Measurements from ENCODE around the gene IL3RA. TPM values are rescaled to one million over a fixed set of nuclear protein-coding genes. Genes with fewer than 3 reads are reported as not detected.
A peak's percentile ranks its signal among the peaks of the same experiment; 100 is the strongest.

IL3RA gene
- total and polyA plus RNA-seq, 2 of the 8 experiments (the other 6 are each of a cell fraction or from before 2014, with no cell fraction given): 0.11 TPM; not detected in 1

- Histone ChIP-seq H3K23me2 (ENCODE audit: low read depth, low read length) (no peaks in the 10 kb centered on the region), H4K91ac (replicated peaks; ENCODE audit: insufficient read length, low read length) (no peak overlapping the region), H4K20me1 (replicated peaks in 1 of 2; ENCODE audit: control insufficient read depth in 1 of 2, insufficient read depth in 2 of 2, low read length in 2 of 2) (peaks cover 4 to 5% of the 10 kb centered on the region in 2 experiments), H3K9ac (replicated peaks in 1 of 4; ENCODE audit: extremely low read depth in 1 of 4, low read depth in 3 of 4, low read length in 3 of 4) (no peak overlapping the region), H3K56ac (replicated peaks; ENCODE audit: insufficient read length, low read depth, low read length) (no peak overlapping the region), H2BK15ac (ENCODE audit: low read length) (no peak overlapping the region), H3K79me2 (ENCODE audit: control insufficient read depth in 1 of 2, insufficient read depth in 2 of 2, low read length in 2 of 2) (no peaks in the 10 kb centered on the region), H3K23ac (ENCODE audit: insufficient read length) (no peak overlapping the region), H3K18ac (ENCODE audit: extremely low read depth, low read length) (no peak overlapping the region), H3K27me3 (replicated peaks in 1 of 4; ENCODE audit: control insufficient read depth in 3 of 4, extremely low read depth in 1 of 4, insufficient read depth in 3 of 4, low read length in 3 of 4) (no peaks in the 10 kb centered on the region), H3K4ac (replicated peaks; ENCODE audit: insufficient read length, low read depth, low read length) (no peak overlapping the region), H3K4me1 (replicated peaks in 1 of 4; ENCODE audit: control insufficient read depth in 3 of 4, insufficient read depth in 4 of 4, low read length in 3 of 4) (peaks cover 0 to 3% (median 2%) of the 10 kb centered on the region in 4 experiments; a peak in 5 of 7 replicates), H2AK5ac (ENCODE audit: low read depth, low read length) (no peak overlapping the region), H3K79me1 (ENCODE audit: low read depth, low read length) (no peaks in the 10 kb centered on the region), H3K14ac (ENCODE audit: insufficient read length) (no peak overlapping the region), H3K4me2 (ENCODE audit: insufficient read depth in 1 of 2, low read depth in 2 of 2, low read length in 2 of 2) (no peak overlapping the region), H4K8ac (ENCODE audit: extremely low read depth, insufficient read depth, low read length) (peak overlapping the region; percentile 25; the same call in 1 of the 2 replicates), H2BK5ac (ENCODE audit: low read depth, low read length) (no peak overlapping the region), H2BK20ac (ENCODE audit: low read length) (no peak overlapping the region), H3K27ac (ENCODE audit: low read depth, low read length) (peak overlapping the region; percentile 20; the same call in 1 of the 2 replicates), H2AFZ (ENCODE audit: low read length) (no peak overlapping the region), H3K9me3 (ENCODE audit: insufficient read depth in 2 of 2, low read depth in 1 of 2, low read length in 1 of 2) (no peaks in the 10 kb centered on the region), H3K36me3 (ENCODE audit: control insufficient read depth in 2 of 4, insufficient read depth in 4 of 4, low read length in 3 of 4) (peaks cover 11 to 24% (median 14%) of the 10 kb centered on the region in 4 experiments; a peak in 7 of 8 replicates), H4K5ac (ENCODE audit: insufficient read length, low read depth, low read length) (no peak overlapping the region), H2BK12ac (ENCODE audit: low read depth, low read length) (no peak overlapping the region), H2BK120ac (replicated peaks; ENCODE audit: low read depth, low read length) (no peak overlapping the region), H3K4me3 (ENCODE audit: extremely low read depth in 1 of 4, insufficient read depth in 2 of 4, low read depth in 3 of 4, low read length in 4 of 4) (no peak overlapping the region)
- ChIA-PET POLR2A (ENCODE audit: partially characterized antibody) (no interaction called here), CTCF (ENCODE audit: partially characterized antibody) (no interaction called here)
- FAIRE-seq (no peak), DNase-seq (ENCODE audit: low read depth in 1 of 2, low spot score in 2 of 2) (peak in 1 of 2 experiments; percentile 66)
- WGBS, 2 experiments (ENCODE audit: extremely low coverage in 1 of 2, insufficient coverage in 1 of 2, insufficient read length in 1 of 2, insufficient replicate concordance in 2 of 2, low coverage in 1 of 2, low lambda C conversion rate in 2 of 2, missing lambda C conversion rate in 1 of 2): 81% methylated on average over 18 of the region's 20 CpGs; no CpG with 5 or more reads in 1 of the 2 experiments
Observed at GRCh38 chrX:1380672-1381233, 44.2 kb downstream of the IL3RA start.

Data from H1 (cell line).